HEK293T (cell line): ENCODE data around the gene PTPRQ.

Source experiments
- ARNT ChIP-seq: fragments of 450-650 bp; IDR thresholded peaks from 2 replicates; pipeline ENCODE4 v1.6.1; 2017; ENCODE audit warnings: mild to moderate bottlenecking
- BHLHE40 ChIP-seq: fragments of 450-650 bp; IDR thresholded peaks from 2 replicates; pipeline ENCODE4 v1.6.1; 2016; ENCODE audit warnings: mild to moderate bottlenecking, moderate library complexity, borderline replicate concordance
- ELF4 ChIP-seq: fragments of 450-650 bp; IDR thresholded peaks from 2 replicates; pipeline ENCODE4 v1.6.1; 2017; ENCODE audit warnings: antibody characterized with exemption
- FOXA1 ChIP-seq: fragments of 450-650 bp; IDR thresholded peaks from 2 replicates; pipeline ENCODE4 v1.6.1; 2016; ENCODE audit warnings: mild to moderate bottlenecking
- FOXK2 ChIP-seq: fragments of 450-650 bp; IDR thresholded peaks from 2 replicates; pipeline ENCODE4 v1.6.1; 2016; ENCODE audit warnings: mild to moderate bottlenecking
- FOXM1 ChIP-seq: fragments of 450-650 bp; IDR thresholded peaks from 2 replicates; pipeline ENCODE4 v1.6.1; 2017; ENCODE audit warnings: mild to moderate bottlenecking, borderline replicate concordance
- NFRKB ChIP-seq: fragments of 450-650 bp; IDR thresholded peaks from 2 replicates; pipeline ENCODE4 v1.6.1; 2016; ENCODE audit warnings: mild to moderate bottlenecking, moderate library complexity
- PKNOX1 ChIP-seq: fragments of 450-650 bp; IDR thresholded peaks from 2 replicates; pipeline ENCODE4 v1.6.1; 2016
- SP1 ChIP-seq: fragments of 450-650 bp; IDR thresholded peaks from 2 replicates; pipeline ENCODE4 v1.6.1; 2017
- SUZ12 ChIP-seq: fragments of 450-650 bp; IDR thresholded peaks from 2 replicates; pipeline ENCODE4 v1.6.1; 2016; ENCODE audit warnings: mild to moderate bottlenecking
- TARDBP ChIP-seq: fragments of 450-650 bp; IDR thresholded peaks from 2 replicates; pipeline ENCODE4 v1.6.1; 2016
- ZNF384 ChIP-seq: fragments of 450-650 bp; IDR thresholded peaks from 2 replicates; pipeline ENCODE4 v1.6.1; 2016

- TF ChIP-seq ZNF384 (no peak), TARDBP (no peak), ELF4 (no peak), NFRKB (no peak), PKNOX1 (no peak), SUZ12 (no peak), SP1 (no peak), FOXA1 (no peak), FOXK2 (no peak), FOXM1 (no peak), BHLHE40 (no peak), ARNT (no peak)
Measured at GRCh38 chr12:80670214-80670613, 226.2 kb downstream of the PTPRQ start.
